Islet of Langerhans (tissue), 1 donor: Measurements from ENCODE around the gene CPB2.

Source experiments
- FAIRE-seq: peaks from one replicate; lab custom pipeline; 2011; peaks lifted over from hg19 to GRCh38; lab: Jason Lieb, UNC

The CPB2 gene

GRCh38 chr13:46050771-46051170 lies 54.1 kb downstream of the CPB2 start:
- FAIRE-seq = no peak

DNA sequence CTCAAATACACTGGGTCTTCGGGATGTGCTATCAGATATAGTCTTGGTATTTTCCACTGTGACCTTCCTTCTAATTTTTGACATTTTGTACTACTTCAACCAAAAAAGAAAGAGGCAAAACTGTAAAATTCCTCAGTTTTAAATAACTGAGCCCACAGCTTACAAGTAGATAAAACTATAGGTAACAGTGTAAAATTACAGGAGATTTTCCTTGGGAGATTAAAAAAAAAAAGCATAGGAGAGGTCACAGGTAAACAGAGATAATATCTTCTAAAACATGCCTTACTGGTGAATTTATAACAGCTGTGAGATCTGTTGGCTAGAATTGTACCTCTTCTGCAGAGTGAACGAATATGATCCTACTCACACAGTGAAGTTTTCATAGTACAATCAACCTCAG lies 59.4 kb downstream of the CPB2 start:
- no peak for FAIRE-seq

DNA sequence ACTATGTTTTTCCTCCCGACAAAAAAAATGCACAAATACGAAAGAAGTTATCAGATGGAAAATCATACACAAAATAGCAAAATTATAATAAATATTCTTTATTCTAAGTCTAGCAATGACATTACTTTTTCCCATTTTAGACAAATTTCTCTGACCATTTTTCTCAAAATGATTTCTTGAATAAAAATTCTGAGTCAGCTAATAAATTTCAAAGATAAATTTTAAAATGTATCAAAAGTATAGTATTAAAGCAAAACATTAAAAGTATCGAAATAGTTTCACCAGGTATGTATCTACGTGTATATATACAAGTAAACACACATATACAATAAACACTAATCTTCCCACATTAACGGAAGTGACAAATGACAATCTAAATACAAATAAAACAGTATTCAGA lies 61.2 kb downstream of the CPB2 start:
- peak; percentile 24 for FAIRE-seq

- no peak for FAIRE-seq
These were observed 63.4 kb downstream of the CPB2 start for GRCh38 chr13:46041419-46041839.

GRCh38 chr13:46040763-46041162 lies 64.1 kb downstream of the CPB2 start:
- no peak for FAIRE-seq

- FAIRE-seq = no peak
These were observed 65.2 kb downstream of the CPB2 start for GRCh38 chr13:46039411-46040182.

- FAIRE-seq = no peak
These were observed 66.5 kb downstream of the CPB2 start for GRCh38 chr13:46038296-46038695.

- FAIRE-seq = no peak
These were observed 69.8 kb downstream of the CPB2 start for GRCh38 chr13:46035066-46035465.

GRCh38 chr13:46032341-46032740 lies 72.5 kb downstream of the CPB2 start:
- no peak for FAIRE-seq

GRCh38 chr13:46031581-46032263 lies 73.1 kb downstream of the CPB2 start:
- FAIRE-seq = no peak

DNA sequence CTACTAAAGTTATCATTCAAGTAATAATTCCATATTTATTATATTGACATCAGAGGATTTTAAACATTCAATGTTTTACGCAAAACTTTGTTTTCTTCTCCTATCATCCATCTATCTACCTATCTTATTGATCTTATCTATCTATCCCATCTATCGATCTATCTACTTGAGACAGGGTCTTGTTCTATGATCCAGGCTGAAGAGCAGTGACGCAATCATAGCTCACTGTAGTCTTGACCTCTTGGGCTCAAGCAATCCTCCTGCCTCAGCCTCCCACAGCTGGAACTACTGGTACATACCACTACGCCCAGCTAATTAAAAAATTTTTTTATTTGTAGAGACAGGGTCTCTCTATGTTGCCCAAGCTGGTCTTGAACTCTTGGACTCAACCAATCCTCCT lies 79.7 kb downstream of the CPB2 start:
- FAIRE-seq = no peak

GRCh38 chr13:46022481-46022880 lies 82.4 kb downstream of the CPB2 start:
- no peak for FAIRE-seq

- no peak for FAIRE-seq
These were observed 88.6 kb downstream of the CPB2 start for GRCh38 chr13:46016216-46016615.

DNA sequence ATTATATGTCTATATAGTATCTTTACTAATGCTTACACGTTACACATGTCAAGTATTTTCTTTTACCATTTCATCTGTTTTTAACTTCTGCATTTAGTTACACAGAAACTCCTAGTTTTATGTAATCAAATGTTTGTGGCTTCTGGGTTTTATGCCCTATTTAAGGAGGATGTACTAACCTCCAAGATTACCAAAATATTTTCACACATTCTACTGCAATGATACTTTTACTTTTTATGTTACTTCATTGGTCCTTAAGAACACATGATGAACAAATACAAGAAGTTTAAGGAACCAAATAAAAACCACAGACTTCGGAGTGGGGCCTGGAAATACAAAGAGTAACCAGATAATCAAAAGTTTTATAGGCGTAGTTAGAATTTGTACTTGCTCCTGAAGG lies 89.5 kb downstream of the CPB2 start:
- FAIRE-seq = no peak

DNA sequence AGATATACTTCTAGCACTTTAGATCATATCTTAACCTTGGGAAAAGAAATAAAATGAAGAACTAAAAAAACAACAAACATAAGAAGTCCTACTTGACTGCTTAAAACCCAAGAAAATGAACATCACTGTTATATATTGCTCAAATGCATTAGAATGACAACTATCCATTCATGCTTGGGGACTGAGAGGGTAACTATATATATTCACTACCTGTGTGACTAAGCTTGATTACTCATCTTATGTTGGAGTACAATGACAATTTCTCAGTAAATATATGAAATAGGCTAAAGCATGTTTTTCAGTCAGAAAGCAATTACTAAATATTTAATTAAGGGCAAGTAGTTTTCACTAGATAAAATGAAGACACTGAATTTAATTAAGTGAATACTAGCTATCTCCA lies 92.4 kb downstream of the CPB2 start:
- no peak for FAIRE-seq

GRCh38 chr13:46010148-46010547 lies 94.7 kb downstream of the CPB2 start:
- no peak for FAIRE-seq

DNA sequence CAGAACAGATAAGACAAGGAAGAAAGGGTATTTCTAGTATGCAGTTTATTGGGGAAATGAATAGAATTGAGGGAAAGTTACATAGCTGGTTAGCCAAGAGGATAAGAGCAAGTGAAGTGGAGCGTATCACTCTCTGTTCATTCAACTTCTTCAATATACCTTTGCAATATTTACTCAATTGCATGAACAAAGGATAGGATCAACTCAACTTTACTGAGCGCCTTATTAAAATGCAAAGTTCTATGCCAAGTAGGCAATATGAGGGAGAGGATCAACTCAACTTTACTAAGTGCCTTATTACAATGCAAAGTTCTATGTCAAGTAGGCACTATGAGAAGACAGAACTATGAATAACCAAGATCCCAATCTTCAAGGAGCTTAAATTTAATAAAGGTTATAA lies 96.2 kb downstream of the CPB2 start:
- no peak for FAIRE-seq

DNA sequence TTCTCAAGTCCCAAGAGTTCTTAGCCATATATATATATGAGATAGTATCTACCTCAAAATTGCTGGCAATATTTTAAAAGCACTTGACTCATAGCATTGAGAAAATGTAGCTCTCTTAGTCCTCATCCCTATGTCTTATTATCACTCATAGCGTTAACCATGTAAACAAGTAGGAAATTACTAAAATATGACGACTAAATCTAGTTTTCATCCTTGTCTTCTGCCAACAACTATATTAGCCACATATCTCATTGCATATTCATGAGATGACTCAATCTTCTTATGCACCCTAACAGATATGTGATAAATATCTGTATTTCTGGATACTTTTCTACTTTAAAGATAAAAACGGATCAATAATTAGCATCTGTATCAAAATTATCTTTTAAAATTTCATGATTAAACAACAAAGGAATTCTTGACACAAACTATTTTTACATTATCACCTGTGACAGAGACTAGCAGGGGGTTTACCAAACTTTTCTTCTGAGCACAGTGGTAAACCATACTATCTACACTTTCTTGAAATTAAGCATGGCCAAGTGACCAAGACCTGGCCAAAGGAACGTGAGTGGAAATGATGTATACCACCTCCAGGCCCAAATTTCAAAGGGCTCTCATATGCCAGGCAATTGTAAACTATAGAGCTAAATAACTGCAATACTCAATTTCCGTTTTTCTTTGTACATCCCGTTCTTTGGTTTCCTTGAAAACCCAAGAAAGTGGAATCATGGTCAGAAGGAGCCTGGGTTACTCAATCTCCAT lies 98.0 kb downstream of the CPB2 start:
- no peak for FAIRE-seq

DNA sequence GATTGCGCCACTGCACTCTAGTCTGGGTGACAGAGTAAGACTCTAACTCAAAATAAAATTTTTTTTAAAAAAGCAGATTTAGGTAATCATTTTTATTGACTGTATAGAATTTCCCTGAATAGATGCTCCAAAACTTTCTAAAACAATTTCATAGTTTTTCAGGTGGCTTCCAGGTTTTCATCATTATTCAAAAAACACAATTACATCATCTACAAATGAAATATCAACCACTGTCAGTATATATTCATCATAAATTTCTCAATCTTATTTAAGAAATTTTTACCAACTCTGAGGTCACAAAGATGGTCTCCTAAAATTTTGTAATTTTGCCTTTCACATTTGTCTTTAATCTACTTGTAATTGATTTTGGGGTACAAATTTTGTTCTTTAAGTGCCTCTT lies 100.3 kb downstream of the CPB2 start:
- FAIRE-seq = no peak
